Measurements from ENCODE around the gene PI4KB.

PI4KB gene

DNA sequence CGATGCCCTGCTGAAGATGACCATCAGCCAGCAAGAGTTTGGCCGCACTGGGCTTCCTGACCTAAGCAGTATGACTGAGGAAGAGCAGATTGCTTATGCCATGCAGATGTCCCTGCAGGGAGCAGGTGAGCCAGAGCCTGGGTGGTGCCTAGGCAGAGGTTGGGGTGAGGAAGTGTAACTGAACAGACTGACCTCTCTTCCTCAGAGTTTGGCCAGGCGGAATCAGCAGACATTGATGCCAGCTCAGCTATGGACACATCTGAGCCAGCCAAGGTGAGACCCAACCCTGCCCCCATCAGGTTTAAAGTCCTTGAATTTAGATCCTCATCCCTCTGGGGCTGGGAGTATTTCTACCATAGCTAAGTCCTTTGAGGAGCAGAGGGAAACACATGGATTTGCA is 60.9 kb downstream of the PI4KB start:
- TF ChIP-seq CTCF (IDR thresholded peaks at IDR 0.05; ENCODE audit: low read depth, low read length): no peak

GRCh38 chr1:151265446-151266236 is 61.6 kb downstream of the PI4KB start:
- no peak overlapping the region for H3K4me3 ChIP-seq (ENCODE audit: low read depth, low read length)
- no peak for TF ChIP-seq CTCF (IDR thresholded peaks at IDR 0.05; ENCODE audit: low read depth, low read length)

More for the DNA sequence above, 60.9 kb downstream of the PI4KB start:
- H3K4me3 ChIP-seq (ENCODE audit: low read depth, low read length): no peak overlapping the region

DNA sequence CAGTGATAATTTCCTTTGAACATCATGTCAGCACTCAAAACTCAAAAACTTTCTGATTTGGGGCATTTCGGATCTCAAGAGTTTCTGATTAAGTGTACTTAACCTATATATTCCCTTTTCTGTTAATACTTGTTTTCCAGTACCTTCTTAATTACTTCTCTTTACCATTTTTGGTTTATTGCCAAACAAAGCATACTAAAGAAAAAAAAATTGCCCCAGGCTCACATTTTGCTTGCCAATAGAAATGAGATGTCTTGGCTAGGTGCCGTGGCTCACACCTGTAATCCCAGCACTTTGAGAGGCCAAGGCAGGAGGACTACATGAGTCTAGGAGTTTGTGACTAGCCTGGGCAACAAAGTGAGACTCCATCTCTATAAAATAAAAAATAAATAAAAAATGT is 67.9 kb downstream of the PI4KB start:
- no peak for TF ChIP-seq CTCF (IDR thresholded peaks at IDR 0.05; ENCODE audit: low read depth, low read length)
- no peak overlapping the region for H3K4me3 ChIP-seq (ENCODE audit: low read depth, low read length)

DNA sequence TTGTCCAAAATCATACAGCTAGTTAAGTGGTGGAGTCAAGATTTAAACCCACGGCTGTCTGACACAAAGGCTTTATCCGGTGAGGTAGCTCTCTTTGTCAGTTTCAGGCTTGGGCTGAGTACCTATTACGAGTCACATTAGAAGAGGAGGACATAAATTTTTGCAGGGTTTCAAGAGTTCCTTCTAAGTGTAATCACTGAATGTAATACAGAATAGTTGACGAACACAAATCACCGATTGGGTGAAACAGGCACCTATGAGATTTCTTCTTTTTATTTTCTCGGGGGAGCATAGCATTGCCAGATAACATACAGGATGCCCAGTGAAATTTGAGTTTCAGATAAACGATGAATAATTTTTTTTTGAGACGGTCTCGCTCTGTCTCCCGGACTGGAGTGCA is 71.8 kb downstream of the PI4KB start:
- no peak for TF ChIP-seq CTCF (IDR thresholded peaks at IDR 0.05; ENCODE audit: low read depth, low read length)

GRCh38 chr1:151254217-151255213 is 72.7 kb downstream of the PI4KB start, which contains the start of gene PSMD4:
TSS of gene PSMD4 (plus strand) at chr1:151254734. CDS start at chr1:151254783, 49 bp downstream.
- peak within 1 kb of the TSS; percentile 84 for H3K4me3 ChIP-seq (ENCODE audit: low read depth, low read length)
- no peak for TF ChIP-seq CTCF (IDR thresholded peaks at IDR 0.05; ENCODE audit: low read depth, low read length)

More for the DNA sequence above, 71.8 kb downstream of the PI4KB start:
- peak overlapping the region; percentile 84 for H3K4me3 ChIP-seq (ENCODE audit: low read depth, low read length)

GRCh38 chr1:151251656-151252470 is 75.4 kb downstream of the PI4KB start:
- TF ChIP-seq CTCF (IDR thresholded peaks at IDR 0.05; ENCODE audit: low read depth, low read length): peak; percentile 79
- no peak overlapping the region for H3K4me3 ChIP-seq (ENCODE audit: low read depth, low read length)
